ENCODE results near the gene CENPC.
"Not testable (repeated sequence)": the region's sequence is repeated elsewhere in the genome, so short reads cannot be mapped to it uniquely, and the experiment has no call there.

The CENPC gene, protein sequence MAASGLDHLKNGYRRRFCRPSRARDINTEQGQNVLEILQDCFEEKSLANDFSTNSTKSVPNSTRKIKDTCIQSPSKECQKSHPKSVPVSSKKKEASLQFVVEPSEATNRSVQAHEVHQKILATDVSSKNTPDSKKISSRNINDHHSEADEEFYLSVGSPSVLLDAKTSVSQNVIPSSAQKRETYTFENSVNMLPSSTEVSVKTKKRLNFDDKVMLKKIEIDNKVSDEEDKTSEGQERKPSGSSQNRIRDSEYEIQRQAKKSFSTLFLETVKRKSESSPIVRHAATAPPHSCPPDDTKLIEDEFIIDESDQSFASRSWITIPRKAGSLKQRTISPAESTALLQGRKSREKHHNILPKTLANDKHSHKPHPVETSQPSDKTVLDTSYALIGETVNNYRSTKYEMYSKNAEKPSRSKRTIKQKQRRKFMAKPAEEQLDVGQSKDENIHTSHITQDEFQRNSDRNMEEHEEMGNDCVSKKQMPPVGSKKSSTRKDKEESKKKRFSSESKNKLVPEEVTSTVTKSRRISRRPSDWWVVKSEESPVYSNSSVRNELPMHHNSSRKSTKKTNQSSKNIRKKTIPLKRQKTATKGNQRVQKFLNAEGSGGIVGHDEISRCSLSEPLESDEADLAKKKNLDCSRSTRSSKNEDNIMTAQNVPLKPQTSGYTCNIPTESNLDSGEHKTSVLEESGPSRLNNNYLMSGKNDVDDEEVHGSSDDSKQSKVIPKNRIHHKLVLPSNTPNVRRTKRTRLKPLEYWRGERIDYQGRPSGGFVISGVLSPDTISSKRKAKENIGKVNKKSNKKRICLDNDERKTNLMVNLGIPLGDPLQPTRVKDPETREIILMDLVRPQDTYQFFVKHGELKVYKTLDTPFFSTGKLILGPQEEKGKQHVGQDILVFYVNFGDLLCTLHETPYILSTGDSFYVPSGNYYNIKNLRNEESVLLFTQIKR

DNA sequence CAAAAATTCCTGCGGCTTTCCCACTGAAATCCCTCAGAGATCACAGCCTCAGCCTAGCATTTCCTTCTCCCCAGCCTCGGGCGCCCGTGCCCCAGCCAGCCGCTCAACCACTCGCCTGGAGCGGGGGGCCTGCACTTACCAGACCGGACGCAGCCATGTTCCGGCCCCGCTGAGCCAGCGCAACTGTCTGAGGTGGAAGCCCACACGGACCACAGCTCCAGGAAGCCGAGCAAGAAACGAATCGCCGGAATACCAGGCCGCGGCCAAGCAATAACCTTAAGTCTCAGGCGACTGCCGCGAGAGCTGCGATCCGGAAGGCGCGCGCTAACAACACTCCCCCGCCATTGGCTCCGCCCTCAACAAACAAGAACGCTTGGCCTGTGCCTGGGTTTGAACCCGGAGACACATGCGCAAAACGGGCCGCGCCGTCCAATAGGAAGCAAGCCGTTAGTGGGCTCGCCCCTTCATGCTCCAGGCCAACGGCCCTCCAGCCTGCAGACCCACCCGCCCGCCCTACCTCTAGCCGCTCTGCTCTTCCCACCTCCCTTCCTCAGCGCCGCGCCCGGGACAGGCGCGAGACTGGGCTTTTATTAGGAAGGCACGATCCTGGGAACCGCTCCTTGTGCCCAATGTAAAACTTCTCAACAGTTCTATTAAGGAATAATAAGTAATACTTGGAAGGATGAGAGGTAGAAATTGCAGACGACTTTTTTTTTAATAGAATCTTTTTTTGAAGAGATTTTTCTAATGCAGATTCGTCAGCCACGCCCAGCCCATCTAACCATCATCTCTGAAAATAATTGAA is at the start of gene CENPC:
TSS of gene CENPC (minus strand) at position 305 of the 805 bp plus-strand sequence. CDS start at position 157, 148 bp downstream.
- peak; percentile 92 for DNase-seq

DNA sequence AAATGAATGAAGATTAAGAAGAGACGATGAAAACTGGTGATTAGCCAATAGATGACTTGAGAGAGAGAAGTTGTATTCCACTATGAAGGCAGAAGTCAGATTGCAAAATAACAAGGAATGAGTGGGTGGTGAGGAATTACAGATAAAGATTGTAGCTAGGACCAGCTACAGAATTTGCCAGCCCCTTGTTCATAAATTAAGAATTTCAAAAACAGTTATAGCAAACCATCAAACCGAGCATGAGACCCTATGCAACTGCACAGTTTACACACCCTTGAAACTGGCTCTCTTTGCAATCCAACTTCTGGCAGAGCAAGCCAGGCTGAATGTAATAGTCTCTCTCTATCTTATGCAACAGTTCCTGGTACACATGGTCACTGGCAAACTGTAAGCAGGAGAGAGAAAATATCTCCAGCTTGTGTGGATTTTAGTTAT is 48.5 kb upstream of the CENPC start:
- no peak for DNase-seq

DNA sequence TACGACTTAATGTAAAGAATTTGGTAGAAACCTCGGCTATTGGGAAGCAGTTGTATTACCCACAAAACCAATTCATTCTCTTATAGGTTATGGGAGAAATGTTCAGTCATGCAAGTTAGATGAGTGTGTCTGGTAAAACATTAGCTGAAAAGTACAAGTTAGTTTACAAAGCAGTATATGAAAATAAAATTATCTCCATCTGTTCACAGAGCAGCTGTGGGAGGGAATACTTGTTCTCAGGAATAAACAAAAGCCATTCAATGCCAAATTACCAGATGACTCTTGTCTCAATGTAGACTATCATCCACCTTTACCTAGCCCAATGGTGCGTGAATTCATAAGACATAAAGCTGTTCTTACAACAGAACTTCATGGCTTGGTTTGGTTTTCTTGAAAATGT is 41.9 kb upstream of the CENPC start:
- no peak for DNase-seq

DNA sequence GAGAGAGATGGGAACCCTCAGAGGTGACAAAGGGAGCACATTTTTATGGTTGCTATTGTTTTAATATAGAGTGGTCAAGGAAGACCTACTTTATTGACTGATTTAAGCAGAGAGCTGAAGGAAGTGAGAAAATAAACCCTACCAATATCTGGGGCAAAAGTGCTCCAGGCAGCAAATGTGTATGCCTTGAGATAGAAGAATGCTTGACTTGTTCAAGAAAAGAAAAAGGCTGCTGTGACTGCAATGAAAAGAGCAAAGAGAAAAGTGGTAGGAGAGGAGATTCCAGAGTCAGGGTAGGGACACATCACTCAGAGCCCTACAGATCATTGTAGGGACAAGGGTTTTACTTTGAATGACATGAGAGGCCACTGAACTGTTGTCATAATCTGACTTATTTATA is 39.2 kb upstream of the CENPC start:
- DNase-seq, result no peak

DNA sequence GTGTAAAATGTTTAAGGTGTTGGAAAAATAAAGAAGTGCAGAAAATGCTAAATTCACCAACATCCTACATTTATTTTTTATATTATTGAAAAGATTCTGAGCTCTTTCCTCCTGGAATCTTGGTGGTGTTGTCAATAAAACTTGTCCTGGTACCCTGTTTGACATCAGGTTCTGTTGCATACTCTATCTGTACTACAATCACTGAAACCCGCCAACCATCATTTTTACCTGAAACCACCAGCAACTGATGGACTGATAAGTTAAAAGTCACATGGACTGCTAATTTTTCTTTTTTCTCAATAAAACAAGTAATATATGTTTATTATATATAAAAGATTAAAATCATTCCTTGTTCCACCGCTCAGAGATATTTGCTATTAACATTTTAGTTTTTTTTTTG is 36.6 kb upstream of the CENPC start:
- no peak for DNase-seq

DNA sequence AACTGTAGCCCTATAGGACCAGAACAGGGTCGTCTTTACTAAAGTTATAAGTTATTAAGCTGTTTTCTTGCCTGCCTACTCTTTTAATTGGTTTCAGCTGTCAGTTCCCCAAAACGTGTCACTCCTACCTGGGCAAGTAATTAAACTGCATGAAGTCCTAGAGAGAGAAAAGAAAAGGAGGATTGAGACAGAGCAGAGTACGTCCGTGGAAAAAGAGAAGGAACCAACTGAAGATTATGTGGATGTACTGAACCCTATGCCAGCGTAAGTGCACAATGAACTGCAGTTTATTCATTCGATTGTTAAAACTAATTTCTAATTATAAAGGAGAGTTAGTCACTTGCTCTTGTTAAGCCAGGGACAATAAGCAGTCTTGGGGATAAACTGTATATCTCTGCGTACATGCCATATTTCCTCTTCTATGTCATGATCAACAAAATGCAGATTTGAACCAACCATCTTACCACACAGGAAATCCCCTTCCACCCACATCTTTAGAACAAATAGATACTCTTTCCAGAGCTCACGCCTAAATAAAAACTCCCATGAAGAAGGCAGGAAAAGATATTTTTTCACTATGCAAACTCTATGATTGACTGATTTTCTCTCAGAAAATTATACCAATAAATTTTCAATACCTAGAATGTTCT is 36.0 kb upstream of the CENPC start:
- DNase-seq, result peak; percentile 42

DNA sequence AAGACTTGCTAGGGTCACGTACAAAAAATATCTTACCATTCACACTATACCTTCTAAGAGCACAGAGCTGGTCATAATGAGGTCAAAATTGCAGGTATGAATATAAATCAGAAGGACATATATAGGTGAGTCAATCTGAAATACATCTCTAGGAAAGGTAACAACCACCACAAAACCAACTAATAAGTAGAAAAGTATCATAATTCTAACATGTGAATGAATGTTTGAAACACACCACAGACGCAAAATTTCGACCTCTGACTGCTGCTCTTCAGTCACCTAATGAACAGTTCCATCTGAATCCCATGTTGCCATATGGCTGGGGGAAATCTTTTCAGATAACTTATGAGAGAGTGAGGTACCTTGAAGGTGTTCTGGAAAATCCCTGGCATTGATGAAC is 35.3 kb upstream of the CENPC start:
- no peak for DNase-seq

DNA sequence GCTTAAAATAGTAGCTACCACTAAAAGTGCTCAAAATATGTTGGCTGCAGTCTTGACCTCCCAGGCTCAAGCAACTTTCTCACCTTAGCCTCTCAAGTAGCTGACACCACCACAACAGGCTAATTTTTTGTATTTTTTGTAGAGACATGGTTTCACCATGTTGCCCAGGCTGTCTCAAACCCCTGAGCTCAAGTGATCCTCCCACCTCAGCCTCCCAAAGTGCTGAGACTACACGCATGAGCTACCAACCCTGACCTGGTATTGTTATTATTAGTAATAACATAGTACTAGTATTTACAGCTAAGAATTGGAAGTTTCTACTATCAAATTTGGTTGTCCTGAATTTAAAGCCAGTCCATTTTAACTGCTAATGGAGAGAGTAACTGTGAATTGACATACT is 31.2 kb upstream of the CENPC start:
- no peak for DNase-seq

DNA sequence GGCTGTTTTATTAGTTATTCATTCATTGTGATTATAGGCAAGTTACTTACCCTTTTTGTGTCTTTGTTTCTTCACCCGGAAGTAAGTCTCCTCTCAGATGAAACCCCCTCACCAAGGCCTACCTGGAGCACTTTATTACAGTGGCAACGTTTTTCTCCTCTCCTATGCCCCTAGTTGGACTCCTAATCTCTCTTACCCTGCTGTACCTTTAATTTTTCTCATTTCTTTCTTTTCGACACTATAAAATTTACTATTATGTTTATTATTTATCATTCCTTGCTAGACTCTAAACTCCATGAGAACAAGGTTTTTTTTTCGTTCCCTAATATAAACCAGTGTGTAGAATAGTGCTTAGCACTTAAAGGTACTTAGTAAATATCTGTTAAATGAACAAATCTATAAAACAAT is 30.8 kb upstream of the CENPC start:
- DNase-seq, result no peak

DNA sequence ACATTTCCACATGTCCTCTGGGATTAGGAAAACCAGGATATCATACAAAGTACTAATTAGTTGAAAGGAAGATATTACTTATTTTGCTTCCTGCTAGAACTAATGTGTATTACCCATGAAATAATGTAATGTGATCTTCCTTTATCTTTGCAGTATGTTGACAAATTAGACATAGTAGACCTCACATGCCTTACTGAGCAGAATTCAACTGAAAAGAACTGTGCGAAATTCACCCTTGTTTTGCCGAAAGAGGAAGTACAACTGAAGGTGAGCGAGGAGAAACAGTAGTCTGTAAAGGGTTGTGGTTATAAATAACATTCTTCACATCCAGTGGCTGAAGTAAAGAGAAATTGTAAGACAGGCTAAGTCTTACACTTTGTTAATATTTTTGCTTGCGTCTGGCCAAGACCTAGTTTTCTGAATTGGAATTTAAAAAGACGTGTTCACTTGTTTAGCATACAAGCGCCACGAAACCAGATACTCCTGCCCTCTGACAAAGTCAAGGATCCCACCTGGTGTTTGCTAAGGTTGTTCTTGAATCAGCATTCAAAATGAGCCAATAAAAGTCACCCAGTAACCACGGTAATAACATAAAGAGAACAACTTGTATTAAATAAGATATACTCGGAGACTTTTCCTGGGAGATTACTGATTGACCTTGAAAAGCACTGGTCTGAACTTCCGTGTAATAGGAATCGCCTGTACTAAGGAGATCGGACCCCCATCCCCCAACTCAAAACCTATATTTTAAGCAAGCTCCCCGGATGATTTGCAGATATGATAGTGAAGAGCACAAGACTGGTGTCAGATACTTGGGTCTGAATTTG is 30.1 kb upstream of the CENPC start:
- DNase-seq, result peak; percentile 7

DNA sequence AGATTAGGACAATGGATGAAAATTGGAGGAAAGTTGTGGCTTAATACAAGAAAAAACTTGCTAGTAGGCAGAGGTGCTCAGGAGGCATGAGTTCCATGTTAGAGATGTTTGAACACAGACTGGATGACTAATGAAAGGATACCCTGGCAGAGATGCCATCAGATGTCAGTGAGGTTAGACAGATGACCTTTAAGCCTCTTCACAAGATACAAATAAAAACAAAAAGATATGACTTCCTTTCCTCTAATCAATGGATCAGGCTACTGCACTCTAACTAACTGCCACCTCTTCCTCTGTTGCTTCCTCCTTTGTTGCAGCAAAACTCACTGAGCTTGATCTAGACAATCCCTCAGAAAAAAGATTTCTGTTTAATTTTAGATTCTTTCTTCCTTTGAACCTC is 27.9 kb upstream of the CENPC start:
- DNase-seq, result no peak

DNA sequence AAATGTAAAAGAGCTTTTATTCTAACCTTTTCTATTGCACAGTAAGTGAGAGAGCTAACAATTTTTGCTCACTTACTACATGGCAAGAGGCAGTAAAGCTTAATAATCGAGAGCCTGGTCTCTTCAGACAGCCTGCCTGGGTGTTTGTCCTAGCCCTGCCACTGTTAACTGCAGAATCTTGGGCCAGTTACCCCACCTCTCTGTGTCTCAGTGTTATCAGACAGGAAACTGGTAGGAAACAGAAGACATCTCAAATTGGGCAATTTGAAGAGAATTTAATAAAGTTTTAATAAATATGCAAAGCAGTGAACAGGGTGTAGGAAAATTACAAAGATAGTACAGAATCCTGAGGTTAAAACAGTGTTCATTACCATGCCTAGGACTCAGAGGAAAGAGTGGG is 26.7 kb upstream of the CENPC start:
- DNase-seq, result no peak

DNA sequence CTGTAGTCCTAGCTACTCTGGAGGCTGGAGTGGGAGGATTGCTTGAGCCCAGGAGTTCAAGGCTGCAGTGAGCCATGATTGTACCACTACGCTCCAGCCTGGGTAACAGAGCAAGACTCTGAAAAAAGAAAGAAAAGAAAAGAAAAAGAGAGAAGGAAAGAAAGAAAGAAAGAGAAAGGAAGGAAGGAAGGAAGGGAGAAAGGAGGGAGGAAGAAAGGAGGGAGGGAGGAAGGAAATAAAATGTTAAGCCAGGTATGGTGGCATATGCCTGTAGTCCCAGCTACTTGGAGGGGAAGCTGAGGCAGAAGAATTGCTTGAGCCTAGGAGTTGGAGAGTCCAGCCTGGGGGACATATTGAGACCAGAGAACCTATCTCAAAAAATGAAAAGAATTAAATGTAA is 25.2 kb upstream of the CENPC start:
- DNase-seq, result no peak

DNA sequence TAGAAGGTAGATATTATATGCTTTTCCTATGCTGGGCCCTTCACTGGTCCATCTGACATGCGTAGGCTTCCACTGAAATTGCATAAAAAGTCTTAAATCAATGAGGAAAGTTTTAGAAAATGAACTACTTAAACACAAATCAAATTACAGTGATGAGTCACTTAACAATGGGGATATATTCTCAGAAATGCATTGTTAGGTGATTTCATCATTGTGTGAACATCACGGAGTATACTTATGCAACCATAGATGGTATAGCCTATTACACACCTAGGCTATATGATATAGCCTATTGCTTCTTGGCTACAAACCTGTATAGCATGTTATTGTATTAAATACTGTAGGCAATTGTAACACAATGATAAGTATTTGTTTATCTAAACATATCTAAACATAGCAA is 23.5 kb upstream of the CENPC start:
- no peak for DNase-seq

DNA sequence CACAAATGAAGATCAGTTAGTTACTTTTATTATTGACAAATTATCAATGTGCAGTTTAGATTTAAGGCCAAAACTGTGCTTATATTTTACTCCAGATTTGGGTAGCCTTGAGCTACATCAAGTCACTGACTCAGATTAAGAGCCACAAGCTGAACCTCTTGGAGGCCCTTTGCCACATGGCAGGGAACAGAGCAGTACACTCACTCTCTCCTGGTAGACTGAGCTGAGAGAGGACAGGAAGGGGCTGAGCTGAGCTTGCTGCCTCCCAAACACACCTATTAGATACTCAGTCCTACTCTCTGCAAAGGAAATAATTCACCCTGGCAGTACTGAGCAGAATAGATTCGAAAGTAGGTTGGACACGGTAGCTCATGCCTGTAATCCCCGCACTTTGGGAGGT is 21.0 kb upstream of the CENPC start:
- DNase-seq, result no peak

DNA sequence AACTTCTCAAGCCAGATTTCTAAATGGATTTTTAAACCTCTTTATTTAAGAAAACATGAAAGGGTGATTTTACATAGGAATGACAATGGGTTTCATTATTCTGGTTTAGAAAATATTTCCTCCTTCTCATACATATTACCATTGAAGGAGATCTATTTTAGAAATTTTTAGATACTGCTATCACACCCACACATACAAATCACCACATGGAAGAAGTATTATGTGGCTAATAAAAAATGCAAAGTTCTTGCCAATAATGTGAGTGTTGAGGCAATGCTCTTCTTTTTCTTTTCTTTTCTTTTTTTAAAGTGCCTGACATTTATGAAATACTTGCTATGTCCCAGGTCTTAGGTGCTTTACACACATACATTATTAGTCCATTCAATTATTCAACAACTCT is 20.0 kb upstream of the CENPC start:
- DNase-seq, result no peak

DNA sequence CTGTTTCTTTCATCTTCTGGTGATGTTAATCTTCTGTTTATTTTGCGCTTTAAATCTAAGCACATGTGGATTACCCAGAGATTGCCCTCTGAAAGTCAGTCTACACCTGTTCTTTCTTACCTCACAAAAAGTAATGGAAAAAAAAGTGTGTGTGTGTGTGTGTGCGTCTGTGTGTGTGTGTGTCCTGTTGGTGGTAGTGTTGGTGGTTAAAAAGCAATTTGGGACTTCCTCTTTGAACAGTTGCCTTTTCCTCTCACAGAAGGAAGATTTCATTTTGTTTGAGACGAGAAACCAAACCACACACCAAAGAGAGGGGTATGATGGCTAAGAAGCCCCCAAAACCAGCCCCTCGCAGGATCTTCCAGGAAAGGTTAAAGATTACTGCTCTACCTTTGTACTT is 13.2 kb upstream of the CENPC start, which contains the start of gene STAP1:
TSS of gene STAP1 (plus strand) at position 235 of the 400 bp plus-strand sequence. CDS start at position 318, 83 bp downstream.
- DNase-seq, result peak; percentile 49

DNA sequence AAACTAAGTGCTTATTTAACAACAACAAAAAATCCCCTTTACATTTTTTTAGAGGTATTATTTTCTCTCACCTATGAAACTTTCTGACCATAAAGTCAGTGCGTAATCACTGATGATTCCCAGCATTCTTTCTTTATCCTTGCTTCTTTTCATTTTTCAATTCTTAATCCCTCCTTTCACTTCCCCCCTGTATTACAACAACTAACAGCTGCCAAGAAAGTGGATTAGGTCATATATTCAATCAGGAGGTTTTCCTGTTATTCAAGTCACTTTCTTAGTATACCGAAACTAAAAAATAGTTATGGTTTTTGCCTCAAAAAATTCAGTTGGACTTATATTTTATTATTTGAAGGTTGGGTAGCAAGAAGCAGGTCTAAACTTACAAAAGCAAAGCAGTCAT is 11.1 kb upstream of the CENPC start:
- no peak for DNase-seq

DNA sequence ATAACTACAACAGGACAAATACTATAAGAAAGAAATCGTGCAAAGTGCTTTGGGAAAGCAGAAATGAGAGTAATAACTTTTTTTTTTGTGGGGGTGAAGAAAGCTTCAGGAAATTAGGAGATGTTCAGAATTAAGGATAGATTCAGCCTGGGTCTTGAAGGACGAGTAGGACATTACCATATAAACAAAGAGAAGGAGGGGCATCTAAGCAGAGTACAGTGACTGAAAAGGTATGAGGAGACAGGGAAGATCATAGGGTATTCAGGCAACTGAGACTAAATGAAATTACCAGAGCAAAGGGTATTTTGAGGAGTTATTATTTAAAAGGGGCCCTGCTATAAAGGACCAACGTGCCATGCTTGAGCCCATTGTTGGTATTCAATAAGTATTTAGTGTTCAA is 10.1 kb upstream of the CENPC start:
- no peak for DNase-seq

DNA sequence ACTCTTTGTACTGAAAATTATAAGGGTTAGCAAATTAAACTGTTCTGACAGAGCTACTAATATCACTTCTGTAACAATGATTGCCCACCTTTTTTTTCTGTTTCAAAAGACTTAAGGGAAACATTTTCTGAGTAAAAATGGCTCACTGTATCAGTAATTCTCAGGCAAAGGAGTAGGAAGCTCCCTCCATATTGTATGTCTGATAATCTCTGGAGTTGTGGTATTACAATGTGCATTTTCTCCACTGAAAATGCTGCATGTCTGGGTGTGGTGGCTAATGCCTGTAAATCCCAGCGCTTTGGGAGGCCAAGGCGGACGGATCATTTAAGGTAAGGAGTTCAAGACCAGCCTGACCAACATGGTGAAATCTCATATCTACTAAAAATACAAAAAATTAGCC is 8.8 kb upstream of the CENPC start:
- DNase-seq, result no peak

DNA sequence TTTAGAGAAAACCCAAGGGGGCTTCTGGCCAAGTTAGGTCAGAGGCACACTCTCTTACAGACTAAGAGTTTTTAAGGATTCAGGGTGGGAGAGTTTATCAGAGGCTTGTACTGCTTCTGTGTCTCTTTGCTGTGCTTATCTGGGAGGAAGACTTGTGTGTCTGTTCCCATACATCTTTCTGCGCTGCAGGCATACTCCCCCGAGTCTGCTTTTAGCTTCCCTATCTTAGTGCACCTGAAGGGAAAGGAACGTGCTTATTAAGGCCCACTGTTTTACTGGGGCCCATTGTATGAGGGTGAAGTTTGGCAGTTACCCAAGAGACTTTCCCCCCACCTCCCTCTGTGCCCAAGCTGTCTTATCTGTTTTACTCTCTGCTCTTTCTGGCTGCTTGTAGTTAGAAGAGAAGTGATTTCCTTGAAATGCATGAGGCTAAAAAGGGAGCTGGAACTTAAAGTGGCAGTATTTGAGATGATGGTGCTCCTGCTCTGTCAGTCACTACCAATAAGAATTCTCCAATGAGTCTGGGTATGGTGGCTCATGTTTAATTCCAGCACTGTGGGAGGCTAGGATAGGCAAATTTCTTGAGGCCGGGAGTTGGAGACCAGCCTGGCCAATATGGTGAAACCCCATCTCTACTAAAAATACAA is 7.0 kb upstream of the CENPC start:
- not testable (repeated sequence) for DNase-seq
